Trophoblast cell (in vitro differentiated cells and primary cell): ENCODE data around the gene NACAD.

ENCODE experiments used
- DNase-seq, 2 donors: peaks; one replicate each; pipeline ENCODE4 v3.0.0-alpha.2; 2016
- H2AFZ ChIP-seq: 2 replicates; pipeline ENCODE4 v1.6.1; 2013; ENCODE audit warnings: low read length, moderate library complexity, mild to moderate bottlenecking; ENCODE audit not compliant: insufficient read depth, poor library complexity
- H2AK5ac ChIP-seq: 2 replicates; pipeline ENCODE4 v1.6.1; 2013; ENCODE audit warnings: mild to moderate bottlenecking, low read length
- H2BK120ac ChIP-seq: 2 replicates; pipeline ENCODE4 v1.6.1; 2013; ENCODE audit warnings: low read length, mild to moderate bottlenecking, moderate library complexity; ENCODE audit not compliant: insufficient read depth, poor library complexity
- H2BK12ac ChIP-seq: 2 replicates; pipeline ENCODE4 v1.6.1; 2013; ENCODE audit warnings: mild to moderate bottlenecking, low read length, moderate library complexity
- H2BK5ac ChIP-seq: 2 replicates; pipeline ENCODE4 v1.6.1; 2013; ENCODE audit warnings: low read length, low read depth, moderate library complexity, mild to moderate bottlenecking; ENCODE audit not compliant: poor library complexity
- H3K14ac ChIP-seq: 2 replicates; pipeline ENCODE4 v1.6.1; 2013; ENCODE audit warnings: mild to moderate bottlenecking, low read length
- H3K18ac ChIP-seq: 2 replicates; pipeline ENCODE4 v1.6.1; 2013; ENCODE audit warnings: mild to moderate bottlenecking, low read length
- H3K23ac ChIP-seq: 2 replicates; pipeline ENCODE4 v1.6.1; 2013; ENCODE audit warnings: low read length
- H3K27ac ChIP-seq: 2 replicates; pipeline ENCODE4 v1.5.1; 2013; ENCODE audit warnings: low read depth, mild to moderate bottlenecking, inconsistent platforms, low read length, moderate library complexity
- H3K27me3 ChIP-seq: 2 replicates; pipeline ENCODE4 v1.6.1; 2013; ENCODE audit warnings: inconsistent platforms, mild to moderate bottlenecking, low read length, moderate library complexity; ENCODE audit not compliant: insufficient read depth
- H3K36me3 ChIP-seq, 2 experiments: 1 replicate in 1 of 2; 2 replicates in 1 of 2; pipeline ENCODE4 v1.6.1; 2013; ENCODE audit warnings: low read length in 2 of 2, mild to moderate bottlenecking in 2 of 2, moderate library complexity in 1 of 2; ENCODE audit not compliant: insufficient read depth in 2 of 2, control insufficient read depth in 1 of 2
- H3K4ac ChIP-seq: 2 replicates; pipeline ENCODE4 v1.6.1; 2013; ENCODE audit warnings: low read depth, mild to moderate bottlenecking, low read length, moderate library complexity
- H3K4me1 ChIP-seq, 2 experiments: 1 replicate in 1 of 2; 2 replicates in 1 of 2; pipeline ENCODE4 v1.6.1; 2013; ENCODE audit warnings: low read length in 2 of 2, mild to moderate bottlenecking in 2 of 2, moderate library complexity in 1 of 2; ENCODE audit not compliant: insufficient read depth in 2 of 2, control insufficient read depth in 1 of 2
- H3K4me2 ChIP-seq: 2 replicates; pipeline ENCODE4 v1.6.1; 2013; ENCODE audit warnings: inconsistent platforms, mild to moderate bottlenecking, low read length, moderate library complexity
- H3K4me3 ChIP-seq: 2 replicates; pipeline ENCODE4 v1.5.1; 2013; ENCODE audit warnings: mild to moderate bottlenecking, low read depth, low read length, inconsistent platforms
- H3K79me1 ChIP-seq: one replicate; pipeline ENCODE4 v1.6.1; 2013; ENCODE audit warnings: low read length
- H3K79me2 ChIP-seq: 2 replicates; pipeline ENCODE4 v1.6.1; 2013; ENCODE audit warnings: low read length, mild to moderate bottlenecking; ENCODE audit not compliant: control insufficient read depth, insufficient read depth, poor library complexity
- H3K9ac ChIP-seq: 2 replicates; pipeline ENCODE4 v1.6.1; 2013; ENCODE audit warnings: mild to moderate bottlenecking, low read length
- H3K9me3 ChIP-seq: 2 replicates; pipeline ENCODE4 v1.6.1; 2013; ENCODE audit warnings: low read depth, mild to moderate bottlenecking, control low read depth, inconsistent platforms, low read length; ENCODE audit not compliant: insufficient read depth
- H4K12ac ChIP-seq: 2 replicates; pipeline ENCODE4 v1.6.1; 2013; ENCODE audit warnings: low read depth, mild to moderate bottlenecking, low read length, moderate library complexity
- H4K8ac ChIP-seq: 2 replicates; pipeline ENCODE4 v1.6.1; 2013; ENCODE audit warnings: low read depth, mild to moderate bottlenecking, low read length, moderate library complexity
- H4K91ac ChIP-seq: one replicate; pipeline ENCODE4 v1.6.1; 2013; ENCODE audit warnings: low read depth, mild to moderate bottlenecking, low read length, moderate library complexity
- WGBS: extraction: QIAGEN DNeasy Blood & Tissue Kit; methylation state at CpG from one replicate; pipeline ENCODE4 v1.1.7; 2013; ENCODE audit warnings: missing lambda C conversion rate; ENCODE audit not compliant: insufficient read length, insufficient coverage; ENCODE audit errors: extremely low coverage; 5-methylcytosine and 5-hydroxymethylcytosine counted together

NACAD gene

DNA sequence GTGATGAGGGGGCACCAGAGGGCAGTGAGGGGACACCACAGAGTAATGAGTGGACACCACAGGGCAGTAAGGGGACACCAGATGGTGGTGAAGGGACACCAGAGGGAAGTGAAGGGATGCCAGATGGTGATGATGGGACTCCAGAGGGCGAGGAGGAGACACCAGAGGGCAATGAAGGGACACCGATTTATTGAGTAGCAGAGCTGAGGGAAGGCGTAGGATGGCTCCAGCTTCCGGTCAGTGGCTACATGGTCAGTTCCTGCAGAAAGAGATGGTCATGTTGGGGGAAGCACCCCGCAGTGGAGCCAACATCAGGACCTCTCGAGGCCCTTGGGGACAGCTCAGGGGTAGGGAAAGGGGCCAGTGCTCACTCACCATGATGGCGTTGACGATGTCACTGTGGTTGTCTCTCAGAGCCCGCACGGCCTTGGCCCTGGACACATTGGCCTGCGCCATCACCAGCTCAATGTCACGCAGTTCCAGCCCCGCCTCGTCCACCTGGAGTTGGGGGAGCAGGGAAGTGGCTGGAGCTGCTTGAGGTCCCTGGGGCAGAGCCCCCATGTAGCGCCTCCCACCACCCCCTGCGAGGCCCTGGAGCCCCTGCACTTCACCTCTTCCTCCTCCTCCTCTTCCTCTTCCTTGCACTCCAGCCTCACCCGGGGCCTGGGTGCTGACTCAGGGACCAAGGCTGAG, 8.4 kb downstream of the NACAD start:
- Histone ChIP-seq H3K4me3 (no peak overlapping the region), H3K27ac (no peak overlapping the region), H3K23ac (no peak overlapping the region), H2BK120ac (no peak overlapping the region), H3K4me2 (no peak overlapping the region), H3K4ac (no peak overlapping the region), H4K91ac (no peak overlapping the region), H3K14ac (no peak overlapping the region), H3K9me3 (peaks cover 6% of the 10 kb centered on the region), H3K9ac (no peak overlapping the region), H3K27me3 (no peaks in the 10 kb centered on the region), H4K8ac (no peak overlapping the region), H2AK5ac (no peak overlapping the region), H3K18ac (no peak overlapping the region), H3K79me2 (no peaks in the 10 kb centered on the region), H3K79me1 (no peaks in the 10 kb centered on the region), H3K4me1 (peaks cover 5 to 7% of the 10 kb centered on the region in 2 experiments), H3K36me3 (peaks cover 16 to 26% of the 10 kb centered on the region in 2 experiments), H2BK12ac (no peak overlapping the region), H2AFZ (no peak overlapping the region), H4K12ac (peak overlapping the region; percentile 32), H2BK5ac (no peak overlapping the region)
- DNase-seq: no peak
- no CpG with 5 or more reads among the region's 17 CpGs for whole genome bisulfite sequencing

DNA sequence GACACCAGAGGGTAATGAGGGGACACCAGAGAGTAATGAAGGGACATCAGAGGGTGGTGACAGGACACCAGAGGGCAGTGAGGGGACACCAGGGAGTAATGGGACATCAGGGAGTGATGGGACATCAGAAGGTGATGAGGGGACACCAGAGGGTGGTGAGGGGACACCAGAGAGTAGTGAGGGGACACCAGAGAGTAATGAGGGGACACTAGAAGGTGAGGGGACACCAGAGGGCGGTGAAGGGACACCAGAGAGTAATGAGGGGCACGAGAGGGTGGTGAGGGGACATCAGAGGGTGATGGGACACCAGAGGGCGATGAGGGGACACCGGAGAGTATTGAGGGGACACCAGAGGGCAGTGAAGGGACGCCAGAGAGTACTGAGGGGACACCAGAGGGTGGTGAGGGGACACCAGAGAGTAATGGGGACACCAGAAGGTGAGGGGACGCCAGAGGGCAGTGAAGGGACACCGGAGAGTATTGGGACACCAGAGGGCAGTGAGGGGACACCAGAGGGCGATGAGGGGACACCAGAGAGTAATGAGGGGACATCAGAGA, 10.6 kb downstream of the NACAD start:
- Histone ChIP-seq H3K79me2 (no peaks in the 10 kb centered on the region), H2BK12ac (no peak overlapping the region), H3K79me1 (no peaks in the 10 kb centered on the region), H2BK5ac (no peak overlapping the region), H4K91ac (no peak overlapping the region), H3K23ac (no peak overlapping the region), H3K27ac (no peak overlapping the region), H3K4me3 (no peak overlapping the region), H3K14ac (no peak overlapping the region), H2AK5ac (no peak overlapping the region), H3K9ac (no peak overlapping the region), H3K9me3 (peaks cover 9% of the 10 kb centered on the region), H3K36me3 (peaks cover 38 to 48% of the 10 kb centered on the region in 2 experiments), H3K18ac (no peak overlapping the region), H2AFZ (no peak overlapping the region), H3K4ac (no peak overlapping the region), H3K4me1 (peaks cover 5 to 7% of the 10 kb centered on the region in 2 experiments), H4K12ac (no peak overlapping the region), H2BK120ac (no peak overlapping the region), H3K4me2 (no peak overlapping the region), H3K27me3 (no peaks in the 10 kb centered on the region), H4K8ac (no peak overlapping the region)
- no peak for DNase-seq
- WGBS: no CpG with 5 or more reads among the region's 8 CpGs

DNA sequence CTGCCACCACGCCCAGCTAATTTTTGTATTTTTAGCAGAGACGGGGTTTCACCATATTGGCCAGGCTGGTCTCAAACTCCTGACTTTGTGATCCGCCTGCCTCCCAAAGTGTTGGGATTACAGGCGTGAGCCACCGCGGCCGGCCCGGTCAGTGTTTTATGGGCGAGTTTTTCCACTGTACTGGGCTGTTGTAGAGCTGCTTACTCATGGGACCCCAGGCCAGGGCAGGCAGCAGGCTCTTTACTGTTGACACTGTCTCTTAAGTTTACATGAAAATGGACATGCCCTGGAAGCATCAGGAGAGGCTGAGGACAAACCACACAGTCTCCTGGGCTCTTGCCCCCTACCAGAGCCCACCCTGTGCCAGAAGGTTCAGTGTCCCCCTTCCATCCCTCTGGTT, 11.2 kb downstream of the NACAD start:
- Histone ChIP-seq H3K9me3 (peaks cover 9% of the 10 kb centered on the region), H4K91ac (no peak overlapping the region), H2BK5ac (no peak overlapping the region), H3K4me2 (no peak overlapping the region), H3K23ac (no peak overlapping the region), H2AK5ac (no peak overlapping the region), H3K4me3 (no peak overlapping the region), H3K27ac (no peak overlapping the region), H3K9ac (no peak overlapping the region), H2AFZ (no peak overlapping the region), H3K27me3 (no peaks in the 10 kb centered on the region), H3K79me2 (no peaks in the 10 kb centered on the region), H3K36me3 (peaks cover 44 to 50% of the 10 kb centered on the region in 2 experiments), H3K4me1 (peaks cover 2 to 4% of the 10 kb centered on the region in 2 experiments), H3K18ac (no peak overlapping the region), H4K8ac (no peak overlapping the region), H3K79me1 (no peaks in the 10 kb centered on the region), H4K12ac (no peak overlapping the region), H3K4ac (no peak overlapping the region), H2BK12ac (no peak overlapping the region), H3K14ac (no peak overlapping the region), H2BK120ac (no peak overlapping the region)
- no peak for DNase-seq
- WGBS: no CpG with 5 or more reads among the region's 9 CpGs

DNA sequence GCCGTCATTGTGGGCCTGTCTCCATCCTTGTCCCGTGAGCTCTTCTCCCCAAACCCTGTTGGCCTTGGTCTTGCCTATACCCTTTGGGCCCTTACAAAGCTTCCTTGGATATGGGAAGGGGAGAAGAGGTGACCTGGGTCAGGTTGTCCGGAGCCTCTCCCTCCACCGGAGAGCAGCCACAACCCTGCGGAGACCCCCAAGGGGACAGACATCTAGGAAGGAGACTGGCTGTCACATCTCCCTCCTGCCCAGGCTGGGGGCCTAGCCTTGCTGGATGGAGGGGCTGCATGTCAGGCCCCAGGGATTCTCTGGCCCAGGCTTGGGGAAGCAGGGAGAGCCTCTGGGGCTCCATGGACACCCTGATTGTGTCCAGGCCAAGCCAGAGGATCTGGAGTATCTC, 11.8 kb downstream of the NACAD start:
- Histone ChIP-seq H3K9me3 (peaks cover 9% of the 10 kb centered on the region), H3K4me3 (no peak overlapping the region), H3K14ac (no peak overlapping the region), H4K12ac (no peak overlapping the region), H3K4me2 (no peak overlapping the region), H3K27ac (no peak overlapping the region), H2AFZ (no peak overlapping the region), H3K18ac (no peak overlapping the region), H3K23ac (no peak overlapping the region), H3K36me3 (peaks cover 44 to 50% of the 10 kb centered on the region in 2 experiments), H2BK12ac (no peak overlapping the region), H4K91ac (no peak overlapping the region), H3K9ac (no peak overlapping the region), H3K79me1 (no peaks in the 10 kb centered on the region), H2BK120ac (no peak overlapping the region), H3K4ac (no peak overlapping the region), H3K4me1 (peaks cover 5 to 11% of the 10 kb centered on the region in 2 experiments), H3K79me2 (no peaks in the 10 kb centered on the region), H3K27me3 (no peaks in the 10 kb centered on the region), H2AK5ac (no peak overlapping the region), H4K8ac (no peak overlapping the region), H2BK5ac (no peak overlapping the region)
- WGBS: no CpG with 5 or more reads among the region's 5 CpGs
- no peak for DNase-seq
